Neural cell (in vitro differentiated cells): Measurements from ENCODE around the gene STOML2. TPM values are rescaled to one million over a fixed set of nuclear protein-coding genes. Genes with fewer than 3 reads are reported as not detected.
A peak's percentile ranks its signal among the peaks of the same experiment; 100 is the strongest.

Experiments used
- H2AFZ ChIP-seq: fragments of 200-600, 300-800 bp; sonication (generic), shearing (Covaris generic); 2 replicates; pipeline ENCODE4 v1.6.0; 2014; ENCODE audit warnings: low read depth, mild to moderate bottlenecking, antibody characterized with exemption, low read length, moderate library complexity
- H3F3A ChIP-seq: fragments of 200-600 bp; shearing (Covaris generic); 2 replicates; pipeline ENCODE4 v1.6.1; 2016; ENCODE audit warnings: mild to moderate bottlenecking, moderate library complexity, mixed read lengths, antibody characterized with exemption, low read length; ENCODE audit not compliant: insufficient read depth, poor library complexity, severe bottlenecking
- H3K27ac ChIP-seq: fragments of 200-600, 300-800 bp; sonication (generic), shearing (Covaris generic); 2 replicates; pipeline ENCODE4 v1.5.1; 2014; ENCODE audit warnings: mild to moderate bottlenecking, low read length, moderate library complexity
- H3K27me3 ChIP-seq: fragments of 300-800, 200-600 bp; sonication (generic), shearing (Covaris generic); 2 replicates; pipeline ENCODE4 v1.6.0; 2014; ENCODE audit warnings: mild to moderate bottlenecking, low read depth, low read length, moderate library complexity; ENCODE audit not compliant: insufficient read depth
- H3K36me3 ChIP-seq: fragments of 300-800, 200-600 bp; sonication (generic), shearing (Covaris generic); 2 replicates; pipeline ENCODE4 v1.5.1; 2014; ENCODE audit warnings: mild to moderate bottlenecking, antibody characterized with exemption, low read length, moderate library complexity; ENCODE audit not compliant: insufficient read depth
- H3K4me2 ChIP-seq: fragments of 300-800, 200-600 bp; sonication (generic), shearing (Covaris generic); 2 replicates; pipeline ENCODE4 v1.6.0; 2014; ENCODE audit warnings: mild to moderate bottlenecking, low read length
- H3K4me3 ChIP-seq: fragments of 300-800, 200-600 bp; sonication (generic), shearing (Covaris generic); 2 replicates; pipeline ENCODE4 v1.5.1; 2014; ENCODE audit warnings: mild to moderate bottlenecking, low read length, moderate library complexity
- H3K79me2 ChIP-seq: fragments of 200-600 bp; shearing (Covaris generic); replicated peaks from 2 replicates; pipeline ENCODE4 v1.6.0; 2014; ENCODE audit warnings: mild to moderate bottlenecking, low read length, moderate library complexity; ENCODE audit not compliant: insufficient read depth
- H3K9ac ChIP-seq: fragments of 300-800, 200-600 bp; sonication (generic), shearing (Covaris generic); 2 replicates; pipeline ENCODE4 v1.6.1; 2016; ENCODE audit warnings: mild to moderate bottlenecking, low read length, mixed read lengths
- H3K9me2 ChIP-seq: fragments of 200-600 bp; shearing (Covaris generic); 2 replicates; pipeline ENCODE4 v1.6.1; 2016; ENCODE audit warnings: mild to moderate bottlenecking, low read length, mixed read lengths; ENCODE audit not compliant: insufficient read depth
- H3K9me3 ChIP-seq: fragments of 200-600, 300-800 bp; sonication (generic), shearing (Covaris generic); 2 replicates; pipeline ENCODE4 v1.6.1; 2016; ENCODE audit warnings: mild to moderate bottlenecking, mixed run types, low read length, moderate library complexity, mixed read lengths
- H4K20me1 ChIP-seq: fragments of 200-600 bp; shearing (Covaris generic); 2 replicates; pipeline ENCODE4 v1.6.1; 2016; ENCODE audit warnings: mild to moderate bottlenecking, mixed run types; ENCODE audit not compliant: insufficient read depth
- EP300 ChIP-seq: fragments of 450-650 bp; conservative IDR thresholded peaks from 2 replicates; pipeline ENCODE4 v1.6.1; 2014; ENCODE audit warnings: antibody characterized with exemption, mild to moderate bottlenecking, moderate library complexity; ENCODE audit not compliant: poor library complexity, severe bottlenecking
- MXI1 ChIP-seq: fragments of 450-650 bp; conservative IDR thresholded peaks from 2 replicates; pipeline ENCODE4 v1.6.1; 2014; ENCODE audit warnings: antibody characterized with exemption, mild to moderate bottlenecking; ENCODE audit not compliant: poor library complexity, severe bottlenecking
- POLR2AphosphoS5 ChIP-seq: IDR thresholded peaks from 2 replicates; pipeline ENCODE4 v1.6.1; 2012
- REST ChIP-seq: IDR thresholded peaks from 2 replicates; pipeline ENCODE4 v1.6.1; 2012; ENCODE audit warnings: borderline replicate concordance
- SMC3 ChIP-seq: fragments of 450-650 bp; conservative IDR thresholded peaks from 2 replicates; pipeline ENCODE4 v1.6.1; 2014; ENCODE audit warnings: antibody characterized with exemption, mild to moderate bottlenecking, moderate library complexity; ENCODE audit not compliant: poor library complexity
- TAF1 ChIP-seq: IDR thresholded peaks from 2 replicates; pipeline ENCODE4 v1.6.1; 2012; ENCODE audit warnings: low read depth
- polyA plus RNA-seq: library from polyadenylated mRNA; depleted of rRNA; stranded (reverse); fragments of >200 nt; gene quantifications from 2 replicates; pipeline ENCODE4 v1.2.3, GENCODE V29; 2014

STOML2 gene
- polyA plus RNA-seq, 1 donor from 2014 or later: 98.3 TPM

DNA sequence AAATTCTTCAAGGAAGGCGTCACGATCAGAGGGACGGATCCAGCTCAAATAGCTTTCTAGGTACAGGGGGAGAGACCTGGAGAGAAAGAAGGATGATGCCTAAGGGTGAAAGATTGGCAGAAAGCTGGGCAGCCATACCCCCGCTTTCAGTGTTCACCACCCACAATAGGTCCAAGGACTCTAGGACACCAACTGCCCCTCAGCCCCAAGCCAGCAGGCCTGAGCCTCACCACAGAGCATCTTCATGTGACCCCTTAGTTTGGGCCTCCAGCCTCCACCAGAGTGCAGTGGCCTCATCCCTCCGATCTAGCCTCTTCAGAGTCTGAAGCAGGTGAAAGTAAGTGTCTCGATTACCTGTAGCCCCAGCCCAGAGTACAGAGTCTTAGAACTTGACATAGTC is 28.8 kb downstream of the STOML2 start:
- H3K27ac ChIP-seq: no peak overlapping the region
- H3K9ac ChIP-seq: no peak overlapping the region
- no peak overlapping the region for H2AFZ ChIP-seq
- peaks cover 40% of the 10 kb centered on the region for H3K79me2 ChIP-seq
- no peaks in the 10 kb centered on the region for H3F3A ChIP-seq
- no peak overlapping the region for H3K4me3 ChIP-seq
- peaks cover 14% of the 10 kb centered on the region for H4K20me1 ChIP-seq
- no peaks in the 10 kb centered on the region for H3K27me3 ChIP-seq
- H3K36me3 ChIP-seq: no peaks in the 10 kb centered on the region
- no peak overlapping the region for H3K4me2 ChIP-seq
- TF ChIP-seq SMC3 (no peak), TAF1 (no peak), REST (no peak), POLR2AphosphoS5 (no peak), MXI1 (no peak)
- H3K9me2 ChIP-seq: no peaks in the 10 kb centered on the region
- H3K9me3 ChIP-seq: no peaks in the 10 kb centered on the region

DNA sequence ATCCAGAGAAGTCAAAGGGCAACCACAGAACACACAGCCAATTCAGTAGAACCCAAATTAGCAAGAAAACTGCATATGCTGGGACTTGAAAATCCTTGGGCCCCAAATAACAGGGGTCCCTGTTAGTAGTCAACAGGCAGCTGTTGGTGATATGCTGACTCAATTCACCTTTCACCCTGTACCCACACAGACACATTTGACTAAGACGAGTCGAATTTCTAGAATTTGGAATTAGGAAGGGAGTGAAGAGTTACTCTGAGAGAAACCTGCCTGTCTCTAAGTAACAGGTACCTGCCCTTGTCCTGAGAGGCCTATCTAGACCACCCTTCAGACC is 29.7 kb downstream of the STOML2 start:
- Histone ChIP-seq H3K79me2 (peaks cover 42% of the 10 kb centered on the region), H4K20me1 (peaks cover 14% of the 10 kb centered on the region), H3K27ac (peak overlapping the region; percentile 91), H3K4me3 (peak overlapping the region; percentile 52), H3K9ac (peak overlapping the region; percentile 57), H3K9me2 (no peaks in the 10 kb centered on the region), H3K36me3 (no peaks in the 10 kb centered on the region), H3K4me2 (peak overlapping the region; percentile 56), H3K9me3 (no peaks in the 10 kb centered on the region), H2AFZ (peak overlapping the region; percentile 36), H3F3A (no peaks in the 10 kb centered on the region), H3K27me3 (no peaks in the 10 kb centered on the region)
- TF ChIP-seq REST (no peak), EP300 (no peak)
